Stimulated activated CD4-positive, alpha-beta T cell treated with anti-CD3 and anti-CD28 coated beads, Interleukin-2, amount 100 ng/mL, for 48 hours (primary cell): Measurements from ENCODE around the gene FRAS1.

ENCODE experiments used
- DNase-seq, 2 donors: peaks; one replicate each; pipeline ENCODE4 v3.0.0-alpha.2; 2020

FRAS1 gene

DNA sequence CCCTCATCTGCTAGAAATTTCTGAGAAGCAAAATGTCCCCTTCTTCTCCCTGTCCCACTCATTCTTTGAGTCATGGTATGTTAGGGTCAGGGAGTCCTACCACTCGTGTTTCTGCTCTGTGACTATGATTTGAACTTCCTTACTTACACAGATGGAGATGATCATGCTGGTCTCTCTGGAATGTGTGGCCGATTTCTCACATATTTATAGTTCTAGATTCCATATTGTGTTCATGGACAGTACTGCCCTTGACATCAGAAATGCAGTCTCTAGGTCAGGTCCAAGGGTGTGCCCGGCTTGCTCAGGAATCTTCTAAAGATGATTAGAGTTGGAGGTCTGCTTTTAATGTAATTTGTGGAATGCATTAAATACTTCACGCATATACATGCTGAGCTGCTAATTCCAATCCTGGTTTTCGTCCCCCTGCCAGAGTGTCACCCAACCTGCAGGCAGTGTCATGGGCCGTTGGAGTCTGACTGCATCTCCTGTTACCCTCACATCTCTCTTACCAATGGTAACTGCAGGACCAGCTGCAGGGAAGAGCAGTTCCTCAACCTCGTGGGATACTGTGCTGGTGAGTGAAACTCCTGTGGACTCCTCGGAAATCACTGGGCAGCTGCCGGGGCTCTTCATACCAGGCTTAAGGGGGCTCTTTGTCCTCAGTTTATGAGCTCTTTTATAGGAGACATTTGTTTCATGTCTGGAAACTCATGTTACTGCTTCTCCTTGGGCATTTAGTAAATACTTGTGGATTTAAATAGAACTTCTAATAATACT lies 280.3 kb downstream of the FRAS1 start:
- no peak for DNase-seq

DNA sequence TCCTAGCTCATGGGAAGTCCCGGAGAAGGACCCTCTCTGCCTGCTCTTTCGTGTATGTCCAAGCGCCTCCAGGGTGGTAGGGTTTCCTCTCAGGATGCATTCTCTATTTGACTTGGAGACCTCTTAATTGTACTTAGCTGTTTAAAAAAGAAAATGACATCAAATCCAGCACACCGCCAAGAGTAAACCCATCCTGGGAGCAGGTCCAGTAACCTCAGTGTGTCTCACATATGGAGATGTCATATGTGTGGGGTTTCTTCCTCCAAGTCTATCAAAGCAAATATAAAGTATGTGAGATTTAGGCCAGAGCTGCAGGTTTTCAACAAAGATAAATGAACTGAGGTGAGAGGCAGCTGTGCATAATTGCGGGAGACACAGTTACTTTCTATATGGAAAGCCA lies 285.0 kb downstream of the FRAS1 start:
- DNase-seq: no peak

DNA sequence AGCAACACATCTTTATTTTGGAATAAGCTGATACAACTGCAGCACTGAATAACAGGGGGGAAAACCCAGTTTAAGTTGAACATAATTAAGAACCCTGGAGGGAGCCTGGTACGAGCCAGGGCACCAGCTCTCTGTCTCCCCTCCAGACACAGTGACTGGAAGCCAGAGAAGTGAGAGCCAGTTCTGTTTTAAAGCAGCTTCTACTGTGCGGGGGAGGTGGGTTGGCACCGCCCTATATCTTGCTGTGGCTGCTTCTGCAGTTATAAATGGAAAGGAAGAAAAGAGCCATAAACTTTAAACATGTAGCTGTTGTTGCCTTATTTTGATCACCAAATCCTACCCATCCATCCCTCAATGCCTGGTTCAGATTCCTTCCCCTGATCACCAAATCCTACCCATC lies 286.6 kb downstream of the FRAS1 start:
- no peak for DNase-seq

DNA sequence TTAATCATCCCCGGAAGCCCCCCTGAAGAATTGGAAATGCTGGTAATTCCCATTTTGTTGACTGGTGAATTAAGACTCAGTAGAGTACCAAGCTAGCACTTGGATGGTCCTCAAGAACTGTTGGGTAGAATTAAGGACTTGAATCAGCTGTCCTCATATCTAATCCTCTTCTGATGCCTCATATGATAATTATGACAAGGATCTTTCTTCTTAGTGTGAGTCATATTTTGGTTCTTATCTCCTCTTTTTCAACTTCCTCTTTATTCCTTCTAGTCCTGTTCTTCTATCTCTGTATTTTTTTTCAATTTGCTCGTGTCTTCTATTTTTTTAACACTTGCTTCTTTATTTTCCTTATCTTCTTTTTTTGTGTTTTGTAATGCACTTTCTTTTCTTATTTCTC lies 288.1 kb downstream of the FRAS1 start:
- DNase-seq: no peak

DNA sequence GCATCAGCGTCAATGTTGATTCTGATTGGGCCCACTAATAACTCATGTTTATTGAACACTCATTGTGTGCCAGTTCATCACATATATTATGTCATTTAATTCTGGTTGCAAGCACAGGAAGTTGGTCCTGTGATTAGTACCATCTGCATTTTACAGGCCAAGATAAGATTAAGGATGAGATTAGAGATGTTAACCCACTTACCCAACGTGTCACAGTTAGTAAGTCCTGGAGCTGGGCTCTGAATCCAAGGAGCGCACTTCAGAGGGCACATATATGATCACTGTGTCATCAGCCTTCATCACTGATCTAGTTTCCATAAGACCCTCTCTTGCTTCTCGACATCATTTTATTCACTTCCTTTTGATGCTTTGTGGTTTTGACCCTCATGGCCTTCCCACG lies 289.1 kb downstream of the FRAS1 start:
- no peak for DNase-seq

DNA sequence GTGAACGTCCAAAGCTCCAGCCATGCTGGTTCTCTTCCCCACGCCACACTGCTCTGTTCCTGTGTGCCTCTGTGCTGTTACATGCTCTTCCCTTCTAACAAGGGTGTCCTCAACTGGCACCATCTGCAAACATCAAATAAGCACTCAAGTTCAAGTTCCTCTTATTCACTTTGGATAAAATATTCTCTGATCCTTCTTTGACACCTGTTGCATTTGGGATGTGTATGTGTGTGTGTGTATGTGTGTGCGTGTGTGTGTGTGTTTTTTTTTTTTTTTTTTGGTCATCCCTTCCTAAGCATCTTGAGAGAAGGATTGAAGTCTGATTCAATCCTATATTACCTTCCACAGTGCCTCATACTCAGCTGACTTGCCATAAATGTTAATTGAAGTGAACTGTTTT lies 290.4 kb downstream of the FRAS1 start:
- no peak for DNase-seq

DNA sequence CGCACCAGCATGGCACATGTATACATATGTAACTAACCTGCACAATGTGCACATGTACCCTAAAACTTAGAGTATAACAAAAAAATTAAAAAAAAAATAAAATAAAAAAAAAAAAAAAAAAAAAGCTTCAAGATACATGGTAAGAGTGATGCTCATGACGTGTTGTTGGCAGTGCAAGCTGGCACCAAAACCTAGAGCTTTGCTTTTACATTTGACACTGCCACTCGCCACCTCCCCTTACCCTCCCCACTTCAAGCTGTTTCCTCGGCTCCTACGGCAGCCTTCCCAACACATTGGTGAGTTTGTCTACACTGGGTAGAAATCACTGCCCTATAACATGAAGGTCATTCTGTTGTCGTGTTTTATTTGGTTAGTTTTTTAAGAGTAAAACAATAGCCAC lies 296.8 kb downstream of the FRAS1 start:
- no peak for DNase-seq

DNA sequence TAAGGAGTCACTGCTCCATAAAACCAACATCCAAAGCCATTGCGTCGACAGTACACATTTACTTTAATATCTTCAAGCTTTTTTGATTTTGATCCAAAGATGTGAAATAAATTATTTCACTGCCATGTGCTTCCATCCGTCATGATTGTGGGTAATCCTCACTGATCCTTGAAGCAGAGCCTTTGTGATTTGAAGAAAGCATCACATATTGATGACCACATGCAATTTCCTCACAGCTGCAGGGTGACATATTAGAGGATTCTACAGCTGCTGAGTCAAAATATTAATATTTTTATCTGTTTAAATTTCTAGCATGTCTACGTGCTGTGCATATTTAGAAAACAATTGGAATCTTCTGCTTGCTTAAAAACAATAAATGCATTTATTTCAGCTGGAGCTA lies 297.7 kb downstream of the FRAS1 start:
- no peak for DNase-seq

DNA sequence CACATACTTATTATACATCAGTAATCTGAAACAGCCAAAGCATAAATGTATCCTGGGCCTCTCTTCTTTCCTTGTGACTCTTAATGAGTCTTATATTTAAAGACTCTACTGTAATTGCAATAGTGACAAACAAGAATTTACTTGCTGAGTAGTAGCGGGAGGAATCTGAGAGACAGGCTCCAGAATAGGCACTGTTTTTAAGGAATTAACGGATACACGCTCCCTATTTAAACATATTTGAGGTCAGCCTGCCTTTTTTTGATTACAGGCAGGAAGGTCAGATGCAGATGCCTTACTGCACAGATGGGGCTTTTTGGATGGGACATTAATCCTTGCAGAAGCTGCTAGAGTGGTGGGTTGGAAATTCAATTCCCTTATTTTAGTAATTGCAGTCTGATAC lies 298.2 kb downstream of the FRAS1 start:
- DNase-seq: no peak

DNA sequence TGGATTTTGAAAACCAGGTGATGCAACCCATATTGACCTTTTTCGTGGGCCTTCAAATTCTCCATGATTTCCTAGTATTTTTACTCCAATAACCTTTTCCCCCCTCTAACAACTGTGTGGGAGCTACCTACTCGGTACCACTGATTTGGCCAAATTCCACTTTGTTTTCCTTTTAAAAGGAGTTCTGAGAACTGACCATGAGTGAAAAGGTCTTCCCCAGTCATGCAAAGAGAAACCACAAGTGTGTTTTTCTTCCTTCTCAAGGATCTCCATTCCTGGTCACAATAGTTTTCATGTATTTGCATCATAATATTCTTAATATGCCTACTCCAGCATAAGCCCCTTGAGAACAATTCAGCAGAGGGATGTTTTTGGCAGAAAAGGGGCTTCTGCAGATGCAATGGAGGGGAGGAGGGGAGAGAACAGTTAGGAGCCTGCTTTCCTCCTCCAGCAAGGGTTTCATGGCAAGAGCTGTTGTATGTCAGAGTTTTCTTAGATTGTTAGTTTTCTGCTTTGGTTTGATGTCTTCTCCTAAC lies 299.2 kb downstream of the FRAS1 start:
- DNase-seq: no peak

DNA sequence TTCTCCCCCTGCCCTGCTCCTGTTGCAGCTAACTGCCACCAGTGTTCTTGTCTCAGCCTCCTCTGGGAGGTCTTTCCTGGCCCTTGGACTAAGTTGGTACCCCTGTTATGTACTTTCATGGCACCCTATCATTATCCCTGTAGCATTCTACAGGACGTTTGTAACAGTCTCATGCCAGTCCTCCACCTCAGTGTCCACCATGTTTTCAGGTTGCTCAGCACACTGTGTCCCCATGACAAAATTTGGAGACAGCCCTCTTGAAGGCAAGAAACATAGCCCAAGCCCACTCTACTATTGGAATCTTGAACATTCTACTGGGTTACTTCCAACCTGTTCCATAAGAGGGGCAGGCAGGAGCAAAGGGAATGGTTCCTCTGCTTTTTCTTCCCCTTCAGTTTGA lies 300.0 kb downstream of the FRAS1 start:
- no peak for DNase-seq

DNA sequence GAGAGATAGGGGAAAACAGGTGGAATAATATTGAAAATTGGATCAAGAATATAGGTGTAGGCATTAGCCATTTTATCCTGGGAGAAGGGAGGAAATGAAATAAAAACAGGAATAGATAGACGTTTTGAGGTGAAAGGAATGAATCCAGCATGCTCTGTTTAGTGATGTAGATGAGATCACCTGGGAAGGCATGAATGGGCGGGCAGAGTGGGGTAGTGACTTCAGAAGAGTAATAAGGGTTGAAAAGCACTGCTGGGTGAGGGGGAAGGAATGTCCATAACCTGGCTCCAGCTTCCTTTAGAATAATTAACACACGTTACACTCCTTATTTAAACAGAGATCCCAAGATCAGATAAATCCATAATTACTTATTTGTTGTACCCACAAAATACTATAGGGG lies 303.3 kb downstream of the FRAS1 start:
- DNase-seq: no peak

DNA sequence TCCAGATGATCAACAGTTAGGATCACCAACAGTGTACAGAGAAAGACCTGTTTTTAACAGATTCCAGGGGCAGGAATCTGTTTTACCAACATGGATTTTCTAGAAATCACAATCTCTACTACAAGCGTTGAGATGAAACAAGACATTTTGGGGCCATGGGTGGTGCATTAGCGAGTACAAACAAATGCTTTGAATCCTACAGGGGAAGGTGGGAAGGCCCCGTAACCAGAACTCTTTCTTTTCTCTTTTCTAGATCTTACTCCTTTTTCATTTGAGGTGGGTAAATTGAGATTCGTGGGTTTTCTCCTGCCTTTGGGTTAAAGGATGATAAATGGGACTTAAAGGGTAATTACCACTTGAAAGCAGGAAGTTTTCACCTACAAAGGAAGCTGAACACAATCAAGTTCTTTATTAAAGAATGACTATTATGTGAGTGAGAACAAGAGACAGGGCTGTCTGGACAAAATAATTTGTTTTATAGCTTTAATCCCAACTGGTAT lies 304.5 kb downstream of the FRAS1 start:
- no peak for DNase-seq

DNA sequence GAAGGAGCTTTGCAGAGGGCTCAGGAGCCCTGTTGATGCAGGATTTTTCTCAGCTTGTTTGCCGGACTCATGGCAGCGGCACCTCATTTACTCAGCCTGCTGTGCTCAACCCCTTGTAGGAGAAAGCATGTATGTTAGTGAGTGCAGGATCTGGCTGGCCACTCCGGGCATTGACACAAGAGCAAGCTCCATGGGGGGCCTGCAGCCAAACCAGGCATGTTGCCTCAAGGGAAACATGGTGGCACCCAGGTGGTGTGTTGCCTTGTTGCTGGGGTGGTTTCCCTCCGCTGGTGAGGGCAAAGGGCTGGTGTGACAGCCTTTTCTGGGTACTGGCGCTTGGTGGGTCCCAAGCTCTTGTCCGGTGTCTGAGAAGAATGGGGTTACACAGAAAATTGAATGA lies 305.2 kb downstream of the FRAS1 start:
- no peak for DNase-seq

DNA sequence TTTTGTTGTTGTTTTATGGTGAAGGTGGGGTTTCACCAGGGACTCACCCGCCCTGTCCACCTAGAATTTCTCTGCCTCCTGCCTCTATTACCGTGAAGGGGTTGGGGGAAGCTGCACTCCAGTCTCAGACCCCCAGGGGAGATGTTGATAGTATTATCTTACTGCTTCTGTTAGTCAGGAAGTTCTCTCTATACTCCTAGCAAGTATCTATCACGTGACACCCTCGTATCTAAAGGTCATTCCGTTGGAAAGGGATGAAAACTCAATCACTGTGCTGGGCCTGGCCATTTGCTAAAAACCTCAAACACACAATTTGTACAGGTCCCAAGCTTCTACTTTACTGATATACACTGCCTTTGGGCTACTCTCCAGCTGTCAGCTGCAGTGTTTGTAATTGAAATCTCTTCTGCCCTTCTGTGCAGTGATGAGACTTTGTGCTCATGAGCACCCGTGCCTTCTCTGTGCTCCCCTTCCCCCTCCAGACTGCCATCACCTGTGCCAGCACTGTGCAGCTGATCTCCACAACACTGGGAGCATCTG lies 306.0 kb downstream of the FRAS1 start:
- DNase-seq: no peak

DNA sequence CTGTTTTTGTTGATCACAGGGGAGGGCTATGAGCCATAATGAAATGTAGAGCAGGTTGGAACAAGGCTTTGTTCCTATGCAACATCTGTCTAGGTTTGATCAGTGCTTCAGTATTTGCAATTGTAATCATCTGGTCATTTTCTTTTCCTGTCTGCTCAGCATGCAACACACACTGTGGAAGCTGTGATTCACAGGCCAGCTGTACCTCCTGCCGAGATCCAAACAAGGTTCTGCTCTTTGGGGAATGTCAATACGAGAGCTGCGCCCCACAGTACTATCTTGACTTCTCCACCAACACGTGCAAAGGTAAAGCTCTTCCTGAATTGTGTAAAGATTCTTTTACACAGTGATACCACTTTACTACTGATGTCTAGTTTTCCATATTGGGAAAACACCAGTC lies 312.6 kb downstream of the FRAS1 start:
- no peak for DNase-seq

DNA sequence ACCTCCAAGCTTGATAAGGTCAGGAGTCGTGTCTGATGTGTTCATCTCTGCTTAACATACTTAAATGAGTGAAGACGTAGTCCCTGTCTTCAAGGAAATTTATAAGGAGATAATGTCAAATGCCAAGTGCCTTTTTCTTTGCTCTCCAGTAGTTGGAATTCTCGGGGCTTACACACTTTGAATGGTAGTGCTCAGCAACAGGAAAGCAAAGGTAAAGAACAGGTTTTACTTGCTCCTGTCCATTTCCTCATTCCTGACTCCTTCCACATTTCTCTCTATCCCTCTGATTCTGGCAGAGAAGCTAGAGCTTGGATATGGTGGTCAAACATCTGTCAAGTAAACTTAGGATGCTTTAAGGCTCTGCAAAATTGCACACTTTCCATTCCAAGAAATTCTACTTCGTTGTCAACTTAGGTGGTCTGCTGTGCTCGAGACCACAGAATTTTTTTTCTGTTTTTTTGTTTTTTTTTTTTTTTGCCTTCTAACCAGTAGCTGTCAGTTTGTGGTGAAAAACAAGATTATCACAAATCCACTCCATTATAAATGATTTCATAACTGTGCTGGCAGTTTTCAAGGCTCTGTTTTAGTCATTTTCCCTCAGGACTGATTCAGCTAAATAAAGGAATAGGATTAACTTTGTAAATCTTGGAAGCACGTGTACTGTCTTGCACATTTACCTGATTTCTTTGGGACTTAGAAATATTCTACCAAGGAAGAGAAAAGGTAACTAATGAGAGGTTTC lies 313.7 kb downstream of the FRAS1 start:
- no peak for DNase-seq

DNA sequence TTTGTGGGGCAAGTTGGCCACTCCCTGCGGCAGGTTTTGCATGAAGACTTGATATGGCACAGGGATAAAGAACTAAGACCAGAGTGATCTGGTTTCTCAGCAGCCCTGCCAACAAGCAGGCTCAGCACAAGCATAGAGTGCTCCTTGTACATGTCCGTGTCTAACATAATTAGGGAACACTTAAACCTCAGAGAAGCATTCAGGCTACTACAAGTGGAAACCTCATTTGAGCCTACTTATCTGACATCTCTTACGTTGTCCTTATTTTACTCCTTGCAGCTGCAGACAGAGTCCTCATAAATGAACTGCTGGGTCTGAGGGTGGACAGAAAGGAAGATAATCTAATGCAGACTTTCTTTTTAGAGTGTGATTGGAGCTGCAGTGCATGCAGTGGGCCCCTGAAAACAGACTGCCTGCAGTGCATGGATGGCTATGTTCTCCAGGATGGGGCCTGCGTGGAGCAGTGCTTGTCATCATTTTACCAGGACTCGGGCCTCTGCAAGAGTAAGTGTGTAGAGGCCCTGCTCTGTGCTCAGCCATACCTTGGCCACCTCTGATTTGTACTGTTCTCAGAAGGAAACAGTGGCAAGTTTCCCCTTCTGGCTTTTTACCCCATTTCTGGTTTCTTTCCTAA lies 315.3 kb downstream of the FRAS1 start:
- DNase-seq: no peak

DNA sequence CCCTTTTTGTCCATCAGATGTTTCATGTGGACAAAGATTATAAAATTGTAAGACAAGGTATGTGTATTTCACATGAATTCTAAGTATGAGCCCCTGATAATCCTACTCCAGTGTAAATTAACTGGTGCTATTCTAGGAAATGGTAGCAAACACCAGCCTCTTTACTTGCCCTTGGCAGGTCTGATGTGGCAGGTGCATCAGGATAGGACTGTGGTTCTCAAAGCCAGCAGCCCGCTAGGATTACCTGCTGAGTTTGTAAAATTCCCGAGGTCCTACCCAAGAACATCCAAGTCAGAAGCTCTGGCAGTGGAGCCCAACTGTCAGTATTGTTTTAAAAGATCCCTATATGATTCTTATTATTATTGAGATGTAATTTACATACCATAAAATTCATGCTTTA lies 320.4 kb downstream of the FRAS1 start:
- no peak for DNase-seq

DNA sequence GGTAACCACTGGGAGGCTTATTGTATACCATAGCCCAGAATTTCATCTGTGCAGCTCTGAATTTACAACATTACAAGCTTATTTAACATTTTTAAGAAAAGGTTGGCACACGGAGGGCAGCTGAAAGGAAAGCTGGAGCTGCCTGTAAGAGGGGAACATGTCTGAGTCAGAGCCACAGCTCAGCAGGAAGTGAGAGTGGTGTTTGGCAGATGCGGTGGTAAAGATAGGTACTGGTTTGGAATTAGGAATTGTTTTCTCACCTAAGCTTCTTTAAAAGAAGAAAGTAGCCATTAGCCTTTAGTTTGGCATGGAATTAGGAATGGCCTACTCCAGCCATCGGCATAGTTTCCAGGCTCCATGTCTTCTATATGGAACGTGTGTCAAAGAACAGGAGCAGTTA lies 321.9 kb downstream of the FRAS1 start:
- no peak for DNase-seq

DNA sequence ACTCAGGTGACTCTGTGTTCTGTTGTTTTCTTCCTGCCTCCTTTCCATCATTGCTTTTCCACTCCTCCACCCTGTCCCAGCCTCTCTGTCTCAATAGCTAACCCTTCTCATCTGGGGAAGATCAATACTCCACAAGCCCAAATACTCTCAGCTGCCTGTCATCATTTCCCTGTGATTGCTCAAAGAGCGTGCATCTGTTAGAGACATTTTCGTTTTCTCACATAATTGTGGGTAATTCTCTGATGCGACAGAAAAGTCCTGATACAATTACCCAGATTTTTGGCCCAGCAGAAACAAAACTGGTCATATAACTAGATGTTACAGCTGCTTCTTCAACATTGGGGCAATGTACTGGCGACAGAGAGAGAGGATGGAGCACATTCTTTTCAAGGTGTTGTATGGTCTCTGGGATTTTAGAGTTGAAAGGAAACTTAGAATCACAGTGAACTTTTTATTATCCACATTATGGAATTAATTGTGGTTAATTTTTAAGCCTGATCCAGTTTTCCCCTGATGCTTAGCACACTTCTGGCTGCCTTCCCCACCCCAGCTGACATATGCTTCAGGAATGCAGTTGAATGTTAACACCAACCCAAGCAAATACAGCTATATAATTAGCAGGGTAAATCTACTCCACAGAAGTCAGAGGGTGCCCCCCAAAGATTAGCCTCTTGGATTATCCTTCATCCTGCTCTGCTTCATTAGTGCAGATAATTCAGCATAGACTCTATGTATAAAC lies 323.0 kb downstream of the FRAS1 start:
- DNase-seq: no peak

DNA sequence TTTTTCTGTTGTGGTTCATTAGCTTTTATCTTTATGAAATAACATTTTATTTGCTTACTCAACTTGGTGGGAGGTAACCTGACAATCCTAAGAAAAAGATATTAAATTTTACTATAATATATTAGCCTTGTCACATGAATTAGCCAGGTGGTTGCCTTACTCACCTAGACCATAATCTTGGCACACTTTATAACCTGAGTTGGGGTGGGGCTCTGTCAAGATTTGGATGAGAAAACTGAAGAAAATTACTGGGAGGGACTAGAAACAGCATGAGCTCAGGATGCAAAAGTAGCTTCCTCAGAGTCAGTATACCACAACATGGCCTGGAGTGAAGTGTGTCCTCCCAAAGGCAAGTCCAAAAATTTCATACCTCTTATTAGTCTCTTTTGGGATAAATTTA lies 329.6 kb downstream of the FRAS1 start:
- no peak for DNase-seq

DNA sequence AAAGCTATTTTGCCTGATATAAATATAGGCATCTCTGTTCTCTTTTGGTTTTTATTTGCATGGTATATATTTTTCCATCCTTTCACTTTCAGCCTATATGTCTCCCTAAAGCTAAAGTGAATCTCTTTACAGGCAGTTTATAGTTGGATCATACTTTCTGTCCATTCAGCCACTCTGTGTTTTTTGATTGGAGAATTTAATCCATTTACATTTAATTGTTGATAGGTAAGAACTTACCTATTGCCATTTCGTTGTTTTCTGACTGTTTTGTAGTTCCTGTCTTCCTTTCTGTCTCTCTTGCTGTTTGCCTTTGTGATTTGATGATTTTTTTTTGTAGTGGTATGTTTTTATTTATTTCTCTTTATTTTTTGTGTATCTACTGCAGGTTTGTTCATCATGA lies 338.5 kb downstream of the FRAS1 start:
- no peak for DNase-seq
